ENCODE measurements around the gene CAMSAP2.

- no peak for TF ChIP-seq CTCF (conservative IDR thresholded peaks at IDR 0.05)
- TF ChIP-seq EZH2 (IDR thresholded peaks at IDR 0.05; ENCODE audit: low read depth): no peak
Observed at GRCh38 chr1:200751717-200752116, 13.0 kb downstream of the CAMSAP2 start.
